GM12875 (cell line): ENCODE data around the gene NR5A1.

Source experiments
- H3K4me3 ChIP-seq: one replicate; pipeline ENCODE4 v1.5.1; 2011; ENCODE audit warnings: low read depth, low read length, control low read depth
- CTCF ChIP-seq: IDR thresholded peaks from 2 replicates; pipeline ENCODE4 v1.5.1; 2011; ENCODE audit warnings: low read depth, mild to moderate bottlenecking, control low read depth, inconsistent platforms, low read length, moderate library complexity, borderline replicate concordance; ENCODE audit not compliant: insufficient read depth

The NR5A1 gene

GRCh38 chr9:124443625-124444024, 63.6 kb downstream of the NR5A1 start:
- TF ChIP-seq CTCF: no peak

GRCh38 chr9:124442826-124443225, 64.4 kb downstream of the NR5A1 start:
- H3K4me3 ChIP-seq: no peak overlapping the region
- no peak for TF ChIP-seq CTCF

More at GRCh38 chr9:124443625-124444024, 63.6 kb downstream of the NR5A1 start:
- no peak overlapping the region for H3K4me3 ChIP-seq

GRCh38 chr9:124442379-124442778, 64.8 kb downstream of the NR5A1 start:
- no peak for TF ChIP-seq CTCF
- no peak overlapping the region for H3K4me3 ChIP-seq

- H3K4me3 ChIP-seq: no peak overlapping the region
- TF ChIP-seq CTCF: no peak
Observed at GRCh38 chr9:124441291-124441690, 65.9 kb downstream of the NR5A1 start.

GRCh38 chr9:124440786-124441185, 66.4 kb downstream of the NR5A1 start:
- H3K4me3 ChIP-seq: no peak overlapping the region
- no peak for TF ChIP-seq CTCF

GRCh38 chr9:124439686-124440243, 67.4 kb downstream of the NR5A1 start:
- TF ChIP-seq CTCF: no peak
- no peak overlapping the region for H3K4me3 ChIP-seq

GRCh38 chr9:124439086-124439485, 68.1 kb downstream of the NR5A1 start:
- no peak overlapping the region for H3K4me3 ChIP-seq
- TF ChIP-seq CTCF: no peak
